Fibroblast of skin of back (primary cell): ENCODE results near the gene WFDC10B.
"Not testable (repeated sequence)": the region's sequence is repeated elsewhere in the genome, so short reads cannot be mapped to it uniquely, and the experiment has no call there.

Experiments
- DNase-seq: peaks from one replicate; pipeline ENCODE4 v3.0.0-alpha.2; 2013

WFDC10B gene

GRCh38 chr20:45647441-45648050 is 57.3 kb downstream of the WFDC10B start:
- no peak for DNase-seq

DNA sequence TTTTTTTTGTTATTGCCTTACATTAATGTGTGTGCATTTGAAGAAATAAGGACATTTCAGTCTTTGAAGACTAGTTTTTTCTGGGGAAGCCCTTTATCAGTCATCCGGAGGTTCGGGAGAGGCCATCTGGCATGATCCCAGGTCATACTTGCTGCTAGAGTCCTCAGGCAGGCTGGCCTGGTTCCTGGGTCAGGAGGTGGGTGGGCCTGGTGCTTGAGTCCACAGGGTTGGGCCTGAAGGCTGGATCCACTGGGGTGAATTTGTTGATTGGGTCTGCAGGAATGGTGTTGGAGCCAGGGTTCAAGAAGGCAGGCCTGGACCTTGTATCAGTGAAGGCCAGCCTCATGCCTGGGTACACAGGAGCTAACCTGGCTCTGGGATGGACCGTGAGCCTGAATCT is 57.9 kb downstream of the WFDC10B start:
- no peak for DNase-seq

- DNase-seq: not testable (repeated sequence)
Observed at GRCh38 chr20:45645869-45646268, 59.0 kb downstream of the WFDC10B start.

DNA sequence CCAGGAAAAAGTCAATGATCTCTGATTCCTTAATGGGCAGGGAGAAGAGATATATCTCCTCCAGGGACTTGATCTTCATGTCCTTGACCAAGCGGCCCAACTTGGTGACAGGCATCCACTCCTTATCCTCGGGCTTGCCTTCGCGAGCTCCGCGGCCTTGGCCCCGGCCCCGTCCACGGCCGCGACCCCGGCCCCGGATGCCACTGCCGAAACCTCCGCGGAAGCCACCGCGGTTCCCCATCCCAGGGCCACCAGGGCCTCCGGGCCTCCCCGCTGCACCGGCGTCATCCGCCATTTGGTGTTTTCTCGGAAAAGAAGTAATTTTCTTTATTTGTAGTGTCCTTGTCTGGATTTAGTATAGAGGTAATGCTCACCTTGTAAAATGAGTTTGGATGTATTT is 63.7 kb downstream of the WFDC10B start:
- not testable (repeated sequence) for DNase-seq

- no peak for DNase-seq
Observed at GRCh38 chr20:45639687-45640086, 65.1 kb downstream of the WFDC10B start.

- DNase-seq: no peak
Observed at GRCh38 chr20:45636513-45636912, 68.3 kb downstream of the WFDC10B start.
